Measurements from ENCODE around the gene SPARC. TPM values are rescaled to one million over a fixed set of nuclear protein-coding genes. Genes with fewer than 3 reads are reported as not detected.

The SPARC gene
- total RNA-seq, 2 experiments from 2014 or later, result not detected

- intact Hi-C loops (cut with micrococcal nuclease), result no loop called here
- no peak overlapping the region for H3K4me3 Mint-ChIP-seq
- H3K9me3 Mint-ChIP-seq, result no peaks in the 10 kb centered on the region
- H3K27me3 Mint-ChIP-seq, result peaks cover 2% of the 10 kb centered on the region
- ATAC-seq, result no peak
- CTCF ChIA-PET, result interaction anchor here (1.2 kb wide), 1 partner anchor 21 kb away, joined by 4 read pairs; no protein-coding TSS in a partner anchor
- POLR2A ChIA-PET, result interaction anchor here (0.6 kb wide), 1 partner anchor 76 kb away, joined by 3 read pairs; no protein-coding TSS in a partner anchor
- no peak for TF ChIP-seq CTCF (IDR thresholded peaks at IDR 0.05)
- no peak overlapping the region for H3K27ac Mint-ChIP-seq
- no peak for DNase-seq
- H3K36me3 Mint-ChIP-seq (ENCODE audit: low read depth), result no peaks in the 10 kb centered on the region
- H3K4me1 Mint-ChIP-seq (ENCODE audit: low read depth), result peaks cover 3% of the 10 kb centered on the region
Measured at GRCh38 chr5:151679421-151680155, 7.1 kb downstream of the SPARC start.

- H3K9me3 Mint-ChIP-seq, result no peaks in the 10 kb centered on the region
- DNase-seq (no peak), ATAC-seq (no peak)
- H3K36me3 Mint-ChIP-seq (ENCODE audit: low read depth), result no peaks in the 10 kb centered on the region
- POLR2A ChIA-PET, result interaction anchor here (0.6 kb wide), 1 partner anchor 76 kb away, joined by 3 read pairs; no protein-coding TSS in a partner anchor
- peaks cover 2% of the 10 kb centered on the region for H3K27me3 Mint-ChIP-seq
- peaks cover 3% of the 10 kb centered on the region for H3K4me1 Mint-ChIP-seq (ENCODE audit: low read depth)
- no peak overlapping the region for H3K4me3 Mint-ChIP-seq
- no peak for TF ChIP-seq CTCF (IDR thresholded peaks at IDR 0.05)
- H3K27ac Mint-ChIP-seq, result no peak overlapping the region
- intact Hi-C loops (cut with micrococcal nuclease), result no loop called here
- CTCF ChIA-PET, result no interaction called here
Measured at GRCh38 chr5:151678713-151679112, 8.0 kb downstream of the SPARC start.

GRCh38 chr5:151677776-151678545 is 8.8 kb downstream of the SPARC start:
- Mint-ChIP-seq H3K27ac (no peak overlapping the region), H3K27me3 (peaks cover 2% of the 10 kb centered on the region), H3K36me3 (ENCODE audit: low read depth) (no peaks in the 10 kb centered on the region), H3K4me3 (no peak overlapping the region), H3K4me1 (ENCODE audit: low read depth) (peaks cover 3% of the 10 kb centered on the region), H3K9me3 (no peaks in the 10 kb centered on the region)
- ChIA-PET CTCF (interaction anchor here (0.8 to 1.2 kb wide), 2 partner anchors 19 to 26 kb away, joined by 4 to 5 read pairs; no protein-coding TSS in a partner anchor), POLR2A (no interaction called here)
- TF ChIP-seq CTCF (IDR thresholded peaks at IDR 0.05), result no peak
- ATAC-seq (no peak), DNase-seq (no peak)
- intact Hi-C loops (cut with micrococcal nuclease), result no loop called here

GRCh38 chr5:151676719-151677118 is 10.0 kb downstream of the SPARC start:
- DNase-seq (no peak), ATAC-seq (no peak)
- no peak overlapping the region for H3K4me3 Mint-ChIP-seq
- H3K4me1 Mint-ChIP-seq (ENCODE audit: low read depth), result peaks cover 3% of the 10 kb centered on the region
- H3K27ac Mint-ChIP-seq, result no peak overlapping the region
- peaks cover 2% of the 10 kb centered on the region for H3K27me3 Mint-ChIP-seq
- ChIA-PET CTCF (no interaction called here), POLR2A (no interaction called here)
- TF ChIP-seq CTCF (IDR thresholded peaks at IDR 0.05), result no peak
- no peaks in the 10 kb centered on the region for H3K9me3 Mint-ChIP-seq
- intact Hi-C loops (cut with micrococcal nuclease), result no loop called here
- no peaks in the 10 kb centered on the region for H3K36me3 Mint-ChIP-seq (ENCODE audit: low read depth)

GRCh38 chr5:151676314-151676712 is 10.4 kb downstream of the SPARC start:
- intact Hi-C loops (cut with micrococcal nuclease), result no loop called here
- POLR2A ChIA-PET, result no interaction called here
- no peak overlapping the region for H3K27ac Mint-ChIP-seq

More at GRCh38 chr5:151676314-151676712, 10.4 kb downstream of the SPARC start:
- no peak for ATAC-seq
- Mint-ChIP-seq H3K36me3 (ENCODE audit: low read depth) (no peaks in the 10 kb centered on the region), H3K4me1 (ENCODE audit: low read depth) (peaks cover 3% of the 10 kb centered on the region), H3K27me3 (peaks cover 2% of the 10 kb centered on the region), H3K4me3 (no peak overlapping the region), H3K9me3 (no peaks in the 10 kb centered on the region)
- no peak for DNase-seq
- TF ChIP-seq CTCF (IDR thresholded peaks at IDR 0.05), result no peak
- CTCF ChIA-PET, result no interaction called here
